HG02763 (cell line): ENCODE measurements around the gene CAPN3.
"Not testable (repeated sequence)": the region's sequence is repeated elsewhere in the genome, so short reads cannot be mapped to it uniquely, and the experiment has no call there.

Experiments
- ATAC-seq: cut with Tn5 transposase; IDR thresholded peaks from one replicate; pipeline ENCODE4 v1.9.1; 2021; ENCODE audit warnings: mild to moderate bottlenecking, moderate library complexity; ENCODE audit not compliant: unreplicated experiment

The CAPN3 gene

DNA sequence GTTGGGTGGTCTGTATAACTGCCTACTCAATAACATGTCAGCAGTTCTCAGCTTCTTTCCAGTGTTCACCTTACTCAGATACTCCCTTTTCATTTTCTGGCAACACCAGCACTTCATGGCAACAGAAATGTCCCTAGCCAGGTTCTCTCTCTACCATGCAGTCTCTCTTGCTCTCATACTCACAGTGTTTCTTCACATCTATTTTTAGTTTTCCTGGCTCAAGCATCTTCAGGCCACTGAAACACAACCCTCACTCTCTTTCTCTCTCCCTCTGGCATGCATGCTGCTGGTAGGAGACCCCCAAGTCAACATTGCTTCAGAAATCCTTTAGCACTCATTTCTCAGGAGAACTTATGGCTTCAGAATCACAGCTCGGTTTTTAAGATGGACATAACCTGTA, at the start of gene CAPN3:
TSS of gene CAPN3 (plus strand) at position 253 of the 400 bp plus-strand sequence. CDS start 305 bp downstream, outside the sequence.
- no peak for ATAC-seq

GRCh38 chr15:42313463-42313862, 45.8 kb upstream of the CAPN3 start:
- ATAC-seq = no peak

- ATAC-seq = no peak
Measured at GRCh38 chr15:42314818-42315217, 44.5 kb upstream of the CAPN3 start.

DNA sequence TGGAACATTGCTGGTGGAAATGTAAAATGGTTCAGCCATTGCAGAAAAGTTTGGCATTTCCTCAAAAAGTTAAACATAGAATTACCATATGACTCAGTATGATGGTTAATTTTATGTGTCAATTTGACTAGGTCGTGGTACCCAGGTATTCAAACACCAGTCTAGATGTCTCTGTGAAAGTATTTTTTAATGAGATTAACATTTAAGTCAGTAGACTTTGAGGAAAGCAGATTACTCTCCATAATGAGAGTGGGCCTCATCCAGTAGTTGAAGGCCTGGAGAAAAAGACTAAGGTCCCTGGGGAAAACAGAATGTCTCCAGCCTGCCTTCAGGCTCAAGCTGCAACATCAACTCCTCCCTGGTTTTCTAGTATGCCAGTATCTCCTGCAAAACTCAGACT, 43.8 kb upstream of the CAPN3 start:
- no peak for ATAC-seq

GRCh38 chr15:42316282-42316805, 43.0 kb upstream of the CAPN3 start:
- ATAC-seq = not testable (repeated sequence)

DNA sequence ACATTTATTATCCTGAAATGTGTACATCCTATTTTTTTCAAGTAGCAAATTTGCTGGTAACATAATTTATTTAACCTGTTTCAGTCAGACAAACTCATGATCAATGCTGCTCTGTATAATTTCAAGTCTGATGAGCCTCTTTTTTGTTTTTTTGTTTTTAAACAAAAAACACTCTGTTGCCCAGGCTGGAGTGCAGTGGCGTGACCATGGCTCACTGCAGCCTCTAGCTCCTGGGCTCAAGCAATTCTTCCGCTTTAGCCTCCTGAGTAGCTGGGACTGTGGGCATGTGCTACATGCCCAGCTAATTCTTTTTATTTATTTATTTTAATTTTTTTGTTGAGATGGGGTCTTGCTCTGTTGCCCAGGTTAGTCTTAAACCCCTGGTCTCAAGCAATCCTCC, 40.1 kb upstream of the CAPN3 start:
- no peak for ATAC-seq

DNA sequence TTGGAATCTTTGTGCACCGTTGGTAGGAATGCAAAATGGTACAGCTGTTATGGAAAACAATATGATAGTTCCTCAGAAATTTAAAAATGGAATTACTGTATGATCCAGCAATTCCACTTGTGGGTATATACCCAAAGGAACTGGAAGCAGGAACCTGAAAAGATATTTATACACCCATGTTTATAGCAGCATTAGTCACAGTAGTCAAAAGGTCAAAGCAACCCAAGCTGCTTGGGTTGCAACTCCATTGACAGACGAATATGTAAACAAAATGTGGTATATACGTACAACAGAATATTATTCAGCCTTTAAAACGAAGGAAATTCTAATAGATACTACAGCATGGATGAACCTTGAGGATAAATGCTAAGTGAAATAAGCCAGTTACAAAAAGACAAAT, 35.0 kb upstream of the CAPN3 start:
- ATAC-seq = no peak

GRCh38 chr15:42329161-42329560, 30.1 kb upstream of the CAPN3 start:
- ATAC-seq = no peak

- ATAC-seq = no peak
Measured at GRCh38 chr15:42329992-42330391, 29.3 kb upstream of the CAPN3 start.

DNA sequence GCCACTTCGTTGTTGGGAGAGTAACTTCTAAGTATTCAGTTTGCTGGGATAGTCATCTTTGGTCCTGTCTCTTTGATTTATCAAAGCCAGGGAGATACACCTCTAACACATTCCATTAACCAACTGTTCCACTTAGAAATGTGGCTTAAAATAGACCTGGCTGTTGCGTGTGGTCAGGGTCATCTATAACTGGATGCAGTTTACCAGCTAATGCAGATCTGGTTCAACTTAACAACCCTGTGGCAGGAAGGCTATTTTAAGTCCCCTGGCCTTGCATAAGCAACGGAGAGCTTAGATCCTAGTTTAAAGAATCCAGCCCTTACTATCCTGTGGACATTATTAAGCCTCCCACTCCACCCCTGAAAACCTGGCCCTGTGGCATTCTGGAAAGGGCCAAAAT, 28.1 kb upstream of the CAPN3 start:
- no peak for ATAC-seq

DNA sequence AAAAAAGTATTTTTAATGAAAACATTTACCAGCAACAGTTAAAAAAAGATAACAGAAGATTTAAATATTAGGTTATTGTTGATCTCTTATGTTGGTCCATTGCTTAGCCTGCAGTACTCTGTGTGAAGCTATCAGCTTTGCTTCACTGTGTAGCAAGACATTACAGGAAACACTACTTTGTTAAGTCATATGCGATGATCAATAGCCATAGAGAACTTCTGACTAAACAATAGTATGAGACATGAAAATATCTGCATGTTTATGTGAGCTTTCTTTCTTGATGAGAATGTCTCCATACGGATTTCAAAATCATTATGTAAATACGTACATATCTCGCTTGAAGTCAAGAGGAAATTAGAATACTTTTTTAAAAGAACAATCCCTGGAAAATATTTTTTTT, 27.0 kb upstream of the CAPN3 start:
- no peak for ATAC-seq

GRCh38 chr15:42335074-42335473, 24.2 kb upstream of the CAPN3 start:
- no peak for ATAC-seq

GRCh38 chr15:42336650-42337049, 22.7 kb upstream of the CAPN3 start:
- not testable (repeated sequence) for ATAC-seq

DNA sequence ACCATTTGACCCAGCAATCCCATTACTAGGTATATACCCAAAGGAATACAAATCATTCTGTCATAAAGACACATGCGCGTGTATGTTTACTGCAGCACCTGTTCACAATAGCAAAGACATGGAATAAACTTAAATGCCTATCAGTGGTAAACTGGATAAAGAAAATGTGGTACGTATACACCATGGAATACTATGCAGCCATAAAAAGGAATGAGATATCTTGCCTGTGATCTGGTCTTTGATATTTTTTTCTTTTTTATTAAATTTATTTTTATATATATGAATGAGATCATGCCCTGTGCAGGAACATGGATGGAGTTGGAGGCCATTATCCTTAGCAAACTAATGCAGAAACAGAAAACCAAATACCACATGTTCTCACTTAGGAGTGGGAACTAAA, 22.2 kb upstream of the CAPN3 start:
- ATAC-seq = not testable (repeated sequence)

GRCh38 chr15:42338500-42338899, 20.8 kb upstream of the CAPN3 start:
- no peak for ATAC-seq

GRCh38 chr15:42343596-42344232, 15.6 kb upstream of the CAPN3 start:
- no peak for ATAC-seq

- no peak for ATAC-seq
Measured at GRCh38 chr15:42344763-42345162, 14.5 kb upstream of the CAPN3 start.

DNA sequence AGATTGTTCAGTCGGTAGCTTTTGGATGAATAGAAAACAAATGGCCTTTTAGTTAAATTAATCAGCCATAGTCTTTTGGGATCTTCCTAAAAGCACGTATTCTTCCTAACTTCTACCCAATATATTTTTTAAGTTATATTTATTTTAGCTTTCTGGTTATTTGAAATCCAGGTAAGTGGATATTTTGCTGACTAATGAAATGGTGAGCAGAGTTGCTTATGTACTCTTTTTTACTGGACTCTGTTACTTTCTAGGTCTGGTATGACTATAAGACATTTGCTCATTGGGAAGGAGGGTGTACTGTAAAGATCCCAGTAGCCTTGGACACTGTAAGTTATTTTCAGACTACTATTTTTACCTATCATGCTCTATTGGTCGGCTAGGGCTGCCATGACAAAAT, 13.8 kb upstream of the CAPN3 start:
- no peak for ATAC-seq

DNA sequence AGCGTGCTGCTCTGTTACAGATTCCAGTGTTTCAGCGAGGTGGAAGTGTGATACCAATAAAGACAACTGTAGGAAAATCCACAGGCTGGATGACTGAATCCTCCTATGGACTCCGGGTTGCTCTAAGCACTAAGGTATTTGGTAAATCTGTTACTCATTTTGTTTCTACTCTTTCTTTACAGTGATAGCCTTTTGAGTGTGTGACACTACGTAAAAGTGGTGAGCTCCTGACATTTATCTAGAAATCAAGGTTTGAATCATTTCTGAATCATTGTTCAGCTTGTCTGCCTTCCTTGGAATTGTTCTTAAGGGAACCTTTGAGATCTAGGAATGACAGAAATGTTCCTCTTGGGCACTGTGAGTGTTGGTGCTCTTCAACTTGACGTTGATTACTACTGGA, 11.2 kb upstream of the CAPN3 start:
- no peak for ATAC-seq

GRCh38 chr15:42349186-42349585, 10.1 kb upstream of the CAPN3 start:
- no peak for ATAC-seq

GRCh38 chr15:42352401-42352800, 6.9 kb upstream of the CAPN3 start:
- no peak for ATAC-seq

GRCh38 chr15:42353061-42353460, 6.2 kb upstream of the CAPN3 start:
- no peak for ATAC-seq

- ATAC-seq = no peak
Measured at GRCh38 chr15:42354824-42355223, 4.5 kb upstream of the CAPN3 start.
